Stimulated activated CD4-positive, alpha-beta T cell treated with anti-CD3 and anti-CD28 coated beads, TNF-alpha, amount 100 ng/mL, for 4 hours (primary cell): Measurements from ENCODE around the gene KRTAP3-1.

ENCODE experiments used
- DNase-seq, 3 experiments: peaks; one replicate each; pipeline ENCODE4 v3.0.0-alpha.2; 2020; ENCODE audit warnings: low read depth in 3 of 3

The KRTAP3-1 gene

GRCh38 chr17:40978575-40979151, 30.3 kb downstream of the KRTAP3-1 start:
- no peak for DNase-seq

- no peak for DNase-seq
These were observed 33.4 kb downstream of the KRTAP3-1 start for GRCh38 chr17:40975516-40975915.

- DNase-seq = no peak
These were observed 34.6 kb downstream of the KRTAP3-1 start for GRCh38 chr17:40974366-40974765.

- DNase-seq = no peak
These were observed 41.3 kb downstream of the KRTAP3-1 start for GRCh38 chr17:40967582-40967981.

GRCh38 chr17:40966848-40967247, 42.1 kb downstream of the KRTAP3-1 start, which contains the start of gene KRT39:
TSS of gene KRT39 (minus strand) at chr17:40966948. CDS start at chr17:40966856, 92 bp downstream.
- DNase-seq = no peak

GRCh38 chr17:40963838-40964237, 45.1 kb downstream of the KRTAP3-1 start:
- no peak for DNase-seq

GRCh38 chr17:40962059-40962561, 46.8 kb downstream of the KRTAP3-1 start:
- DNase-seq = no peak

GRCh38 chr17:40961591-40961990, 47.3 kb downstream of the KRTAP3-1 start:
- DNase-seq = no peak

- no peak for DNase-seq
These were observed 48.8 kb downstream of the KRTAP3-1 start for GRCh38 chr17:40960144-40960543.
